NT2/D1 (cell line): Measurements from ENCODE around the gene ZNF319.

Source experiments
- SUZ12 ChIP-seq: IDR thresholded peaks from 2 replicates; pipeline ENCODE4 v1.6.1; 2011; ENCODE audit not compliant: insufficient read length, insufficient read depth; ENCODE audit errors: extremely low read depth
- YY1 ChIP-seq: IDR thresholded peaks from 2 replicates; pipeline ENCODE4 v1.6.1; 2011; ENCODE audit not compliant: insufficient read length, insufficient read depth
- ZNF274 ChIP-seq: IDR thresholded peaks from 2 replicates; pipeline ENCODE4 v1.6.1; 2011; ENCODE audit warnings: mild to moderate bottlenecking, low read depth, low read length

GRCh38 chr16:58001781-58002415 is 1.4 kb upstream of the ZNF319 start:
- TF ChIP-seq ZNF274 (no peak), YY1 (no peak), SUZ12 (no peak)
